HL-60 (cell line): Measurements from ENCODE around the gene CALB2.
"Not testable (repeated sequence)": the region's sequence is repeated elsewhere in the genome, so short reads cannot be mapped to it uniquely, and the experiment has no call there.

Experiments
- DNase-seq, 2 experiments: peaks; one replicate each; pipeline ENCODE4 v3.0.0-alpha.2; 2010 to 2020; ENCODE audit warnings: low read depth in 1 of 2, low spot score in 1 of 2
- H3K27ac ChIP-seq: fragments of 250-450 bp; sonication (Bioruptor Pico); replicated peaks from 2 replicates; pipeline ENCODE4 v1.5.1; 2020; ENCODE audit warnings: mild to moderate bottlenecking, moderate library complexity
- H3K27me3 ChIP-seq: fragments of 250-450 bp; sonication (Bioruptor Pico); 2 replicates; pipeline ENCODE4 v1.5.1; 2021; ENCODE audit warnings: mild to moderate bottlenecking, moderate library complexity; ENCODE audit not compliant: insufficient read depth, poor library complexity, severe bottlenecking
- H3K4me3 ChIP-seq: replicated peaks from 2 replicates; pipeline ENCODE4 v1.5.1; 2011; ENCODE audit warnings: mild to moderate bottlenecking, control low read depth, low read length; ENCODE audit not compliant: insufficient read depth
- CTCF ChIP-seq: IDR thresholded peaks from one replicate; pipeline ENCODE4 v1.5.1; 2011; ENCODE audit warnings: low read length, control low read depth, inconsistent platforms; ENCODE audit not compliant: insufficient read depth
- GABPA ChIP-seq: IDR thresholded peaks from 2 replicates; pipeline ENCODE4 v1.6.1; 2012; ENCODE audit warnings: low read depth
- POLR2AphosphoS5 ChIP-seq: IDR thresholded peaks from 2 replicates; pipeline ENCODE4 v1.6.1; 2012; ENCODE audit warnings: low read depth
- SPI1 ChIP-seq: IDR thresholded peaks from 2 replicates; pipeline ENCODE4 v1.6.1; 2012; ENCODE audit warnings: low read depth, mild to moderate bottlenecking, borderline replicate concordance
- long read RNA-seq: library from polyadenylated mRNA; unstranded; transcript quantifications from one replicate; pipeline ENCODE4 v2.0.0, GENCODE V29; 2020
- TF ChIP-seq, protein P1 (sequence below): IDR thresholded peaks from 2 replicates; pipeline ENCODE4 v1.6.1; 2012; ENCODE audit warnings: low read depth; ENCODE audit not compliant: insufficient replicate concordance

Gene CALB2, protein sequence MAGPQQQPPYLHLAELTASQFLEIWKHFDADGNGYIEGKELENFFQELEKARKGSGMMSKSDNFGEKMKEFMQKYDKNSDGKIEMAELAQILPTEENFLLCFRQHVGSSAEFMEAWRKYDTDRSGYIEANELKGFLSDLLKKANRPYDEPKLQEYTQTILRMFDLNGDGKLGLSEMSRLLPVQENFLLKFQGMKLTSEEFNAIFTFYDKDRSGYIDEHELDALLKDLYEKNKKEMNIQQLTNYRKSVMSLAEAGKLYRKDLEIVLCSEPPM
- long read RNA-seq = 0 reads

- peak; percentile 11 to 39 for DNase-seq
- TF ChIP-seq, protein P1, sequence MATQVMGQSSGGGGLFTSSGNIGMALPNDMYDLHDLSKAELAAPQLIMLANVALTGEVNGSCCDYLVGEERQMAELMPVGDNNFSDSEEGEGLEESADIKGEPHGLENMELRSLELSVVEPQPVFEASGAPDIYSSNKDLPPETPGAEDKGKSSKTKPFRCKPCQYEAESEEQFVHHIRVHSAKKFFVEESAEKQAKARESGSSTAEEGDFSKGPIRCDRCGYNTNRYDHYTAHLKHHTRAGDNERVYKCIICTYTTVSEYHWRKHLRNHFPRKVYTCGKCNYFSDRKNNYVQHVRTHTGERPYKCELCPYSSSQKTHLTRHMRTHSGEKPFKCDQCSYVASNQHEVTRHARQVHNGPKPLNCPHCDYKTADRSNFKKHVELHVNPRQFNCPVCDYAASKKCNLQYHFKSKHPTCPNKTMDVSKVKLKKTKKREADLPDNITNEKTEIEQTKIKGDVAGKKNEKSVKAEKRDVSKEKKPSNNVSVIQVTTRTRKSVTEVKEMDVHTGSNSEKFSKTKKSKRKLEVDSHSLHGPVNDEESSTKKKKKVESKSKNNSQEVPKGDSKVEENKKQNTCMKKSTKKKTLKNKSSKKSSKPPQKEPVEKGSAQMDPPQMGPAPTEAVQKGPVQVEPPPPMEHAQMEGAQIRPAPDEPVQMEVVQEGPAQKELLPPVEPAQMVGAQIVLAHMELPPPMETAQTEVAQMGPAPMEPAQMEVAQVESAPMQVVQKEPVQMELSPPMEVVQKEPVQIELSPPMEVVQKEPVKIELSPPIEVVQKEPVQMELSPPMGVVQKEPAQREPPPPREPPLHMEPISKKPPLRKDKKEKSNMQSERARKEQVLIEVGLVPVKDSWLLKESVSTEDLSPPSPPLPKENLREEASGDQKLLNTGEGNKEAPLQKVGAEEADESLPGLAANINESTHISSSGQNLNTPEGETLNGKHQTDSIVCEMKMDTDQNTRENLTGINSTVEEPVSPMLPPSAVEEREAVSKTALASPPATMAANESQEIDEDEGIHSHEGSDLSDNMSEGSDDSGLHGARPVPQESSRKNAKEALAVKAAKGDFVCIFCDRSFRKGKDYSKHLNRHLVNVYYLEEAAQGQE = no peak
- TF ChIP-seq GABPA (no peak), CTCF (peak; percentile 32), SPI1 (no peak), POLR2AphosphoS5 (no peak)
- H3K27ac ChIP-seq = no peak within 1 kb of the TSS
- H3K27me3 ChIP-seq = peaks cover 2% of the 10 kb centered on the region
- H3K4me3 ChIP-seq = no peak within 1 kb of the TSS
Measured at GRCh38 chr16:71358464-71358998, at the start of gene CALB2. Gene CALB2 (plus strand): TSS chr16:71358723. CDS start chr16:71358793, 70 bp downstream.

- no peak for DNase-seq
- no peak overlapping the region for H3K27ac ChIP-seq
Measured at GRCh38 chr16:71311553-71312158, 46.9 kb upstream of the CALB2 start.

DNA sequence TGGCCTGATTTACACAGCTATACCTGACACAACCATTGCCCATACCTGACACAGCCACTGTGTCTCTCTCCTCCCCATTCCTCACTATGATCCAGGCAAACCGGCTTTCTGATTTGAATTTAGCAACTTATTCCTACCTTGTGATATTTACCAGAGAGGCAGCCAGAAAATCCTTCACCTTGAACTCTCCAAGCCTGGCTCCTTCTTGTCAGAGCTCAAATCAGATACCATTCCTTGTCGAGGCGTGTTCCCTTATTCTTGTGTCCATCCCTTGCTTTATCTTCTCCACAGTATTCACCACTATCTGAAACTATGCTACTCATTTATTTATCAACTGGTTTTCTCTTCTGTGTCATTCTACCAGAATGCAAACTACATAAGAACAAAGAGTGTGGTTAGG, 44.9 kb upstream of the CALB2 start:
- H3K27me3 ChIP-seq, H3K4me3 ChIP-seq, H3K27ac ChIP-seq, DNase-seq: not testable (repeated sequence)

More at GRCh38 chr16:71311553-71312158, 46.9 kb upstream of the CALB2 start:
- Histone ChIP-seq H3K27me3 (no peaks in the 10 kb centered on the region), H3K4me3 (no peak overlapping the region)
- TF ChIP-seq GABPA (no peak), SPI1 (no peak), POLR2AphosphoS5 (no peak), CTCF (peak; percentile 63)
- TF ChIP-seq, protein P1 = no peak

DNA sequence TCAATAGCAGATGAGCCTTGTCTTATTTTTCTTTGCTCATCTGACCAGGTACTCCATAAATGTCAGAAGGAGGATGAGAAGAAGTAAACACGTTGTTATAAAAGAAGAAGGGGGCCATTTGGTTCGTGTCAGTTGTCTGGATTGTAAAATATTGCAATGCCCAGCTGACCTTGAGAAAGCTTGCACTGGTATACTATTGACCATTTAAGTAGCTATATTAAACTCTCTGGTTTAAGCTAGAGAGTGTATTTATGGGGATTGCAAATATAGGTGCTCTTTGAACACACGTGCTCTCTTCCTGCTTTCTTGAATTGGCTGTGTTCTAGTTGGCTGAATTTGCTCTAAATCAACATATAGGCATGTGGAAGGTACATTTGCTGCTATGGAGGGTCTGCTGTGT, 43.3 kb upstream of the CALB2 start:
- Histone ChIP-seq H3K27me3 (no peaks in the 10 kb centered on the region), H3K4me3 (no peak overlapping the region), H3K27ac (no peak overlapping the region)
- TF ChIP-seq SPI1 = no peak
- no peak for TF ChIP-seq GABPA
- no peak for TF ChIP-seq POLR2AphosphoS5
- TF ChIP-seq CTCF = no peak
- TF ChIP-seq, protein P1 = no peak
- no peak for DNase-seq
